Neuron (in vitro differentiated cells): Measurements from ENCODE around the gene TNMD.

Experiments
- H2AFZ ChIP-seq: one replicate; pipeline ENCODE4 v1.6.1; 2013; ENCODE audit warnings: low read depth, mild to moderate bottlenecking, inconsistent platforms, low read length, moderate library complexity
- H3K27me3 ChIP-seq: one replicate; pipeline ENCODE4 v1.6.1; 2013; ENCODE audit warnings: low read length; ENCODE audit not compliant: insufficient read depth
- H3K36me3 ChIP-seq: one replicate; pipeline ENCODE4 v1.6.1; 2013; ENCODE audit warnings: low read length; ENCODE audit not compliant: insufficient read depth
- H3K4me1 ChIP-seq: one replicate; pipeline ENCODE4 v1.6.1; 2013; ENCODE audit warnings: low read length; ENCODE audit not compliant: insufficient read depth
- H3K4me3 ChIP-seq: 2 replicates; pipeline ENCODE4 v1.5.1; 2013; ENCODE audit warnings: mild to moderate bottlenecking, low read length, moderate library complexity
- H3K9me3 ChIP-seq: one replicate; pipeline ENCODE4 v1.6.1; 2013; ENCODE audit warnings: low read length

Gene TNMD

GRCh38 chrX:100615005-100615404 lies 30.3 kb downstream of the TNMD start:
- H3K4me1 ChIP-seq: peaks cover 2% of the 10 kb centered on the region
- no peak overlapping the region for H3K4me3 ChIP-seq
- H3K9me3 ChIP-seq: no peaks in the 10 kb centered on the region
- H2AFZ ChIP-seq: no peak overlapping the region
- no peaks in the 10 kb centered on the region for H3K27me3 ChIP-seq
- no peaks in the 10 kb centered on the region for H3K36me3 ChIP-seq

GRCh38 chrX:100623001-100623400 lies 38.3 kb downstream of the TNMD start:
- H3K9me3 ChIP-seq: no peaks in the 10 kb centered on the region
- no peak overlapping the region for H3K4me3 ChIP-seq
- H3K36me3 ChIP-seq: no peaks in the 10 kb centered on the region
- H2AFZ ChIP-seq: no peak overlapping the region
- H3K4me1 ChIP-seq: no peaks in the 10 kb centered on the region
- H3K27me3 ChIP-seq: no peaks in the 10 kb centered on the region

- Histone ChIP-seq H3K27me3 (no peaks in the 10 kb centered on the region), H3K4me1 (no peaks in the 10 kb centered on the region), H3K36me3 (peaks cover 15% of the 10 kb centered on the region), H3K9me3 (no peaks in the 10 kb centered on the region), H2AFZ (no peak overlapping the region), H3K4me3 (no peak overlapping the region)
Observed at GRCh38 chrX:100625985-100626491, 41.3 kb downstream of the TNMD start.

- Histone ChIP-seq H3K4me3 (peak overlapping the region; percentile 71), H2AFZ (no peak overlapping the region), H3K9me3 (no peaks in the 10 kb centered on the region), H3K36me3 (peaks cover 22% of the 10 kb centered on the region), H3K4me1 (peaks cover 4% of the 10 kb centered on the region), H3K27me3 (no peaks in the 10 kb centered on the region)
Observed at GRCh38 chrX:100635040-100635439, 50.3 kb downstream of the TNMD start.

- H3K4me1 ChIP-seq: peaks cover 4% of the 10 kb centered on the region
- H3K36me3 ChIP-seq: peaks cover 17% of the 10 kb centered on the region
- H2AFZ ChIP-seq: no peak overlapping the region
- no peaks in the 10 kb centered on the region for H3K27me3 ChIP-seq
- H3K4me3 ChIP-seq: peak overlapping the region; percentile 71
- H3K9me3 ChIP-seq: no peaks in the 10 kb centered on the region
Observed at GRCh38 chrX:100635989-100636320, 51.2 kb downstream of the TNMD start.

- H3K4me1 ChIP-seq: peaks cover 4% of the 10 kb centered on the region
- peaks cover 15% of the 10 kb centered on the region for H3K36me3 ChIP-seq
- no peaks in the 10 kb centered on the region for H3K27me3 ChIP-seq
- H2AFZ ChIP-seq: peak within 1 kb of the TSS; percentile 91
- peak within 1 kb of the TSS; percentile 71 for H3K4me3 ChIP-seq
- no peaks in the 10 kb centered on the region for H3K9me3 ChIP-seq
Observed at GRCh38 chrX:100636321-100636991, 51.7 kb downstream of the TNMD start, which contains the start of gene TSPAN6. Gene TSPAN6 (minus strand): TSS chrX:100636806. CDS start chrX:100636694, 112 bp downstream.

GRCh38 chrX:100642290-100642689 lies 57.6 kb downstream of the TNMD start:
- Histone ChIP-seq H3K4me1 (no peaks in the 10 kb centered on the region), H3K36me3 (no peaks in the 10 kb centered on the region), H3K4me3 (no peak overlapping the region), H3K9me3 (no peaks in the 10 kb centered on the region), H2AFZ (no peak overlapping the region), H3K27me3 (peaks cover 6% of the 10 kb centered on the region)

GRCh38 chrX:100643212-100643611 lies 58.5 kb downstream of the TNMD start:
- no peak overlapping the region for H2AFZ ChIP-seq
- H3K27me3 ChIP-seq: peaks cover 6% of the 10 kb centered on the region
- H3K4me3 ChIP-seq: no peak overlapping the region
- no peaks in the 10 kb centered on the region for H3K9me3 ChIP-seq
- H3K36me3 ChIP-seq: no peaks in the 10 kb centered on the region
- no peaks in the 10 kb centered on the region for H3K4me1 ChIP-seq

- Histone ChIP-seq H3K27me3 (peaks cover 6% of the 10 kb centered on the region), H2AFZ (no peak within 1 kb of the TSS), H3K36me3 (no peaks in the 10 kb centered on the region), H3K4me1 (no peaks in the 10 kb centered on the region), H3K4me3 (no peak within 1 kb of the TSS), H3K9me3 (no peaks in the 10 kb centered on the region)
Observed at GRCh38 chrX:100643956-100644860, 59.5 kb downstream of the TNMD start, which contains the start of gene SRPX2. Gene SRPX2 (plus strand): TSS chrX:100644199. CDS start chrX:100646323, 2,124 bp downstream.

GRCh38 chrX:100645106-100645505 lies 60.4 kb downstream of the TNMD start:
- no peak overlapping the region for H3K4me3 ChIP-seq

GRCh38 chrX:100647095-100647494 lies 62.4 kb downstream of the TNMD start:
- Histone ChIP-seq H3K36me3 (no peaks in the 10 kb centered on the region), H2AFZ (no peak overlapping the region), H3K9me3 (no peaks in the 10 kb centered on the region), H3K4me3 (no peak overlapping the region), H3K4me1 (no peaks in the 10 kb centered on the region), H3K27me3 (peaks cover 6% of the 10 kb centered on the region)

More at GRCh38 chrX:100645106-100645505, 60.4 kb downstream of the TNMD start:
- H2AFZ ChIP-seq: no peak overlapping the region
- peaks cover 6% of the 10 kb centered on the region for H3K27me3 ChIP-seq
- H3K9me3 ChIP-seq: no peaks in the 10 kb centered on the region
- H3K36me3 ChIP-seq: no peaks in the 10 kb centered on the region
- H3K4me1 ChIP-seq: no peaks in the 10 kb centered on the region

- Histone ChIP-seq H2AFZ (no peak overlapping the region), H3K4me3 (no peak overlapping the region), H3K4me1 (no peaks in the 10 kb centered on the region)
Observed at GRCh38 chrX:100647739-100648138, 63.0 kb downstream of the TNMD start.

More at GRCh38 chrX:100647739-100648138, 63.0 kb downstream of the TNMD start:
- H3K36me3 ChIP-seq: no peaks in the 10 kb centered on the region
- H3K9me3 ChIP-seq: no peaks in the 10 kb centered on the region
- H3K27me3 ChIP-seq: peaks cover 6% of the 10 kb centered on the region
